Ovary (tissue), 9 donors: Measurements from ENCODE around the gene FNDC11. TPM values are rescaled to one million over a fixed set of nuclear protein-coding genes. Genes with fewer than 3 reads are reported as not detected.

Experiments
- DNase-seq, 5 donors: peaks; one replicate each; pipeline ENCODE4 v3.0.0-alpha.2; 2019 to 2020
- H3K27ac ChIP-seq, 2 donors: fragments of 200-600 bp; one replicate each; pipeline versions ENCODE4 v1.5.1 to v1.8.0; 2019 to 2022
- H3K27me3 ChIP-seq: fragments of 200-600 bp; one replicate; pipeline ENCODE4 v1.8.0; 2022
- H3K36me3 ChIP-seq: fragments of 200-600 bp; sonication (generic); one replicate; pipeline ENCODE4 v1.5.1; 2019
- H3K4me1 ChIP-seq: one replicate; pipeline ENCODE4 v1.8.1; 2013; ENCODE audit warnings: mild to moderate bottlenecking, moderate library complexity; ENCODE audit not compliant: insufficient read depth
- H3K4me3 ChIP-seq: fragments of 200-600 bp; sonication (generic); one replicate; pipeline ENCODE4 v1.5.1; 2017
- H3K9me3 ChIP-seq, 2 donors: fragments of 200-600 bp in 1 of 2; sonication (generic) in 1 of 2; one replicate each; pipeline versions ENCODE4 v1.5.1 to v1.8.1; 2013 to 2019; ENCODE audit warnings: mild to moderate bottlenecking in 1 of 2, moderate library complexity in 1 of 2
- CTCF ChIP-seq, 3 donors: fragments of 450-650 bp in 2 of 3; fragments of 200-600 bp in 1 of 3; IDR thresholded peaks; one replicate each; pipeline versions ENCODE4 v1.5.1 to v1.8.0; 2016 to 2022; ENCODE audit warnings: antibody characterized with exemption in 3 of 3, mild to moderate bottlenecking in 1 of 3
- EP300 ChIP-seq: sonication (generic); formaldehyde crosslinking; IDR thresholded peaks from one replicate; pipeline ENCODE4 v1.6.1; 2017; ENCODE audit warnings: antibody characterized with exemption
- POLR2A ChIP-seq: fragments of 450-650 bp; IDR thresholded peaks from one replicate; pipeline ENCODE4 v1.6.1; 2017; ENCODE audit warnings: antibody characterized with exemption, mild to moderate bottlenecking, moderate library complexity
- WGBS, 3 donors: extraction: QIAGEN DNeasy Blood & Tissue Kit in 1 of 3; methylation state at CpG; one replicate each; pipeline versions ENCODE4 v1.1.5 to v1.1.7; 2013 to 2017; 5-methylcytosine and 5-hydroxymethylcytosine counted together
- intact Hi-C, 4 donors: fragments of 100-400 bp; cut with DNase I; formaldehyde crosslinking; loops; one replicate each; pipeline versions ENCODE4 v1.11.0 to v1.15.1; 2022 to 2023
- polyA plus RNA-seq, 2 donors: library from polyadenylated mRNA; stranded (reverse); fragments of 200-250 nt in 1 of 2; fragments of 350-450 nt in 1 of 2; fragmentation: Illumina TruSeq in 1 of 2; extraction: RNeasy Lipid Tissue Mini Kit (QIAGEN cat#74804) in 1 of 2; gene quantifications; one replicate each; pipeline ENCODE4 v1.2.3, GENCODE V29; 2013 to 2014
- total RNA-seq, 7 donors: library from RNA; depleted of rRNA in 2 of 7; stranded (reverse); fragments of >200 nt in 2 of 7; fragmentation: NEBNext Ultra II Directional in 3 of 7; extraction: Animal tissue kit (Norgen Biotek cat#: 25700) in 3 of 7; gene quantifications; one replicate each; pipeline versions ENCODE4 v1.1.0 to v1.2.4, GENCODE V29; 2016 to 2023
- donor health status: DM: no; HTN: no; CAD: no; lungs with moderate emphysema.
- donor health status: DM: no; HTN: no; CAD: no.
- donor health status: Bipolar disorder and iron deficiency.
- donor health status: DM: yes; HTN: yes; CAD: no.
- donor health status: DM: no; HTN: no; CAD: no.
- donor health status: DM: yes; HTN: yes; CAD: no.

The FNDC11 gene
- total and polyA plus RNA-seq, 9 donors = 0.10 to 5.5 (median 0.35) TPM; not detected in 2

- WGBS, 3 donors = 74 to 78% (median 77%) methylated on average over 42 to 49 of the region's 49 CpGs
- intact Hi-C loops = no loop called here
- no peaks in the 10 kb centered on the region for H3K9me3 ChIP-seq
- no peak for TF ChIP-seq CTCF (IDR thresholded peaks at IDR 0.05)
- TF ChIP-seq EP300 = no peak
- TF ChIP-seq POLR2A = no peak
- H3K27me3 ChIP-seq = no peaks in the 10 kb centered on the region
- no peak overlapping the region for H3K27ac ChIP-seq
- H3K36me3 ChIP-seq = no peaks in the 10 kb centered on the region
- DNase-seq = no peak
- peaks cover 2% of the 10 kb centered on the region for H3K4me1 ChIP-seq
- H3K4me3 ChIP-seq = no peak overlapping the region
Measured at GRCh38 chr20:63540417-63541186, 13.4 kb upstream of the FNDC11 start.

GRCh38 chr20:63541371-63541770 lies 12.6 kb upstream of the FNDC11 start:
- Histone ChIP-seq H3K4me1 (peaks cover 2% of the 10 kb centered on the region), H3K9me3 (no peaks in the 10 kb centered on the region), H3K4me3 (no peak overlapping the region), H3K27ac (no peak overlapping the region), H3K36me3 (no peaks in the 10 kb centered on the region), H3K27me3 (no peaks in the 10 kb centered on the region)
- DNase-seq = no peak
- TF ChIP-seq EP300 (no peak), CTCF (IDR thresholded peaks at IDR 0.05) (no peak), POLR2A (no peak)
- 85 to 91% (median 85%) methylated on average over 27 to 28 of the region's 28 CpGs for WGBS, 3 donors
- intact Hi-C loops = no loop called here

- Histone ChIP-seq H3K9me3 (no peaks in the 10 kb centered on the region), H3K4me1 (peaks cover 2% of the 10 kb centered on the region), H3K27me3 (no peaks in the 10 kb centered on the region), H3K36me3 (no peaks in the 10 kb centered on the region), H3K4me3 (no peak overlapping the region), H3K27ac (no peak overlapping the region)
- no peak for DNase-seq
- WGBS, 3 donors = 28 to 48% (median 33%) methylated on average over 19 to 36 of the region's 36 CpGs
- TF ChIP-seq POLR2A (no peak), EP300 (no peak), CTCF (IDR thresholded peaks at IDR 0.05) (no peak)
- intact Hi-C loops = no loop called here
Measured at GRCh38 chr20:63542031-63542559, 11.9 kb upstream of the FNDC11 start.

- no peak overlapping the region for H3K4me3 ChIP-seq
- whole genome bisulfite sequencing, 3 donors = 67 to 79% (median 75%) methylated on average over 10 of the region's 10 CpGs
- intact Hi-C loops = no loop called here
- no peaks in the 10 kb centered on the region for H3K36me3 ChIP-seq
- no peaks in the 10 kb centered on the region for H3K27me3 ChIP-seq
- no peak for DNase-seq
- no peak overlapping the region for H3K27ac ChIP-seq
- peaks cover 1% of the 10 kb centered on the region for H3K4me1 ChIP-seq
- H3K9me3 ChIP-seq = no peaks in the 10 kb centered on the region
- TF ChIP-seq CTCF (IDR thresholded peaks at IDR 0.05) = no peak
- no peak for TF ChIP-seq POLR2A
- TF ChIP-seq EP300 = no peak
Measured at GRCh38 chr20:63542696-63543095, 11.3 kb upstream of the FNDC11 start.
